Gastrocnemius medialis (tissue), 4 donors: ENCODE data around the gene DPYSL3. TPM values are rescaled to one million over a fixed set of nuclear protein-coding genes. Genes with fewer than 3 reads are reported as not detected.

Source experiments
- ATAC-seq, 2 donors: fragments of 150-250 bp; one replicate each; pipeline ENCODE4 v1.9.1; 2016
- DNase-seq, 2 donors: peaks; one replicate each; pipeline ENCODE4 v3.0.0-alpha.2; 2019
- H3K27ac ChIP-seq, 4 donors: fragments of 200-600 bp; sonication (generic); 1 replicate in 1 of 4; 2 replicates in 3 of 4; pipeline ENCODE4 v1.5.1; 2016 to 2018; ENCODE audit warnings: mild to moderate bottlenecking in 2 of 4, moderate library complexity in 1 of 4
- H3K27me3 ChIP-seq, 3 donors: fragments of 200-600 bp; sonication (generic) in 2 of 3; 1 replicate in 1 of 3; 2 replicates in 2 of 3; pipeline versions ENCODE4 v1.5.1 to v1.6.0; 2016 to 2019; ENCODE audit warnings: mild to moderate bottlenecking in 1 of 3, moderate library complexity in 1 of 3
- H3K36me3 ChIP-seq, 2 donors: fragments of 200-600 bp; sonication (generic) in 1 of 2; one replicate each; pipeline ENCODE4 v1.5.1; 2017 to 2018
- H3K4me1 ChIP-seq, 2 donors: fragments of 200-600 bp; sonication (generic) in 1 of 2; one replicate each; pipeline ENCODE4 v1.5.1; 2016 to 2017; ENCODE audit warnings: mild to moderate bottlenecking in 2 of 2
- H3K4me3 ChIP-seq, 4 donors: fragments of 200-600 bp; sonication (generic) in 3 of 4; 1 replicate in 1 of 4; 2 replicates in 3 of 4; pipeline ENCODE4 v1.5.1; 2016 to 2019; ENCODE audit warnings: mild to moderate bottlenecking in 2 of 4
- H3K9me3 ChIP-seq, 3 donors: fragments of 200-600 bp; sonication (generic) in 2 of 3; 1 replicate in 1 of 3; 2 replicates in 2 of 3; pipeline ENCODE4 v1.5.1; 2016 to 2019
- POLR2A ChIP-seq, 2 donors: fragments of 450-650 bp; IDR thresholded peaks; one replicate each; pipeline ENCODE4 v1.6.1; 2017; ENCODE audit warnings: antibody characterized with exemption in 2 of 2, mild to moderate bottlenecking in 2 of 2, moderate library complexity in 2 of 2
- in situ Hi-C, 4 donors: fragments of 200-750 bp; cut with MboI; loops; one replicate each; pipeline versions ENCODE4 v1.15.0 to v1.8.0; 2017; ENCODE audit warnings: low sequenced_read_pairs in 4 of 4
- intact Hi-C: fragments of 100-400 bp; cut with DNase I; formaldehyde crosslinking; loops from one replicate; pipeline ENCODE4 v1.15.1; 2023; ENCODE audit warnings: low total_unique reads
- total RNA-seq, 4 donors: library from RNA; depleted of rRNA; stranded (reverse); fragments of >200 nt; gene quantifications; one replicate each; pipeline versions ENCODE4 v1.1.0 to v1.2.3, GENCODE V29; 2016
- TF ChIP-seq, protein P1 (sequence below), 5 experiments: fragments of 450-650 bp in 3 of 5; fragments of 200-600 bp in 2 of 5; sonication (generic) in 2 of 5; IDR thresholded peaks in 4 of 5; conservative IDR thresholded peaks in 1 of 5; 1 replicate in 4 of 5; 2 replicates in 1 of 5; pipeline ENCODE4 v1.5.1; 2016 to 2019; ENCODE audit warnings: antibody characterized with exemption in 5 of 5, mild to moderate bottlenecking in 3 of 5, moderate library complexity in 3 of 5

DPYSL3 gene
- total RNA-seq, 4 donors from 2014 or later = 11.7 to 45.8 (median 26.0) TPM

DNA sequence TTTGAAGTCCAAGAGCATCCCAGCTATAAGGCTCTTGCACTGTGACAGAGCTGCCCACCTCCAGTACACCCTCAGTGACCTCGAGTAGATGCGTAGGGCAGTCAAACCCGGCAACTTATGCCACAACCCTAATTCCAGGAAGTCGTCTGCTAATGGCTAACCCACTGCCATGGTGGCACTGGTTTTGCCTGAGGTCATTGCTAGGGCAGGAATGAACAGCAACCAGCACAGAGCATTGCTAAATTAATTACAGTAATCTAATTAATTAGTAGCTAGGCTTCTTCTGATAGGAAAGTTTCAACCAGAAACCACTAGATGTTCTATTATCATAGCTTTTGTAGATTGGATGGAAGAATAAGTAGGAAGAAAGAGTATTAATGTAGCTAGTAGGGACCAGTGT is 122.8 kb downstream of the DPYSL3 start:
- Histone ChIP-seq H3K9me3 (no peaks in the 10 kb centered on the region), H3K27me3 (no peaks in the 10 kb centered on the region), H3K36me3 (no peaks in the 10 kb centered on the region), H3K4me3 (no peak overlapping the region), H3K27ac (no peak overlapping the region), H3K4me1 (no peaks in the 10 kb centered on the region)
- TF ChIP-seq, protein P1, sequence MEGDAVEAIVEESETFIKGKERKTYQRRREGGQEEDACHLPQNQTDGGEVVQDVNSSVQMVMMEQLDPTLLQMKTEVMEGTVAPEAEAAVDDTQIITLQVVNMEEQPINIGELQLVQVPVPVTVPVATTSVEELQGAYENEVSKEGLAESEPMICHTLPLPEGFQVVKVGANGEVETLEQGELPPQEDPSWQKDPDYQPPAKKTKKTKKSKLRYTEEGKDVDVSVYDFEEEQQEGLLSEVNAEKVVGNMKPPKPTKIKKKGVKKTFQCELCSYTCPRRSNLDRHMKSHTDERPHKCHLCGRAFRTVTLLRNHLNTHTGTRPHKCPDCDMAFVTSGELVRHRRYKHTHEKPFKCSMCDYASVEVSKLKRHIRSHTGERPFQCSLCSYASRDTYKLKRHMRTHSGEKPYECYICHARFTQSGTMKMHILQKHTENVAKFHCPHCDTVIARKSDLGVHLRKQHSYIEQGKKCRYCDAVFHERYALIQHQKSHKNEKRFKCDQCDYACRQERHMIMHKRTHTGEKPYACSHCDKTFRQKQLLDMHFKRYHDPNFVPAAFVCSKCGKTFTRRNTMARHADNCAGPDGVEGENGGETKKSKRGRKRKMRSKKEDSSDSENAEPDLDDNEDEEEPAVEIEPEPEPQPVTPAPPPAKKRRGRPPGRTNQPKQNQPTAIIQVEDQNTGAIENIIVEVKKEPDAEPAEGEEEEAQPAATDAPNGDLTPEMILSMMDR (IDR thresholded peaks at IDR 0.05 in 4 of 5, conservative IDR thresholded peaks at IDR 0.05 in 1 of 5) = no peak
- no peak for TF ChIP-seq POLR2A (IDR thresholded peaks at IDR 0.05)
- intact Hi-C loops = no loop called here
- DNase-seq = no peak
- no peak for ATAC-seq
- in situ Hi-C loops = loop anchor here in 1 of 4 donors (10.0 kb wide), 1 partner anchor 188 kb away; no protein-coding TSS in a partner anchor

DNA sequence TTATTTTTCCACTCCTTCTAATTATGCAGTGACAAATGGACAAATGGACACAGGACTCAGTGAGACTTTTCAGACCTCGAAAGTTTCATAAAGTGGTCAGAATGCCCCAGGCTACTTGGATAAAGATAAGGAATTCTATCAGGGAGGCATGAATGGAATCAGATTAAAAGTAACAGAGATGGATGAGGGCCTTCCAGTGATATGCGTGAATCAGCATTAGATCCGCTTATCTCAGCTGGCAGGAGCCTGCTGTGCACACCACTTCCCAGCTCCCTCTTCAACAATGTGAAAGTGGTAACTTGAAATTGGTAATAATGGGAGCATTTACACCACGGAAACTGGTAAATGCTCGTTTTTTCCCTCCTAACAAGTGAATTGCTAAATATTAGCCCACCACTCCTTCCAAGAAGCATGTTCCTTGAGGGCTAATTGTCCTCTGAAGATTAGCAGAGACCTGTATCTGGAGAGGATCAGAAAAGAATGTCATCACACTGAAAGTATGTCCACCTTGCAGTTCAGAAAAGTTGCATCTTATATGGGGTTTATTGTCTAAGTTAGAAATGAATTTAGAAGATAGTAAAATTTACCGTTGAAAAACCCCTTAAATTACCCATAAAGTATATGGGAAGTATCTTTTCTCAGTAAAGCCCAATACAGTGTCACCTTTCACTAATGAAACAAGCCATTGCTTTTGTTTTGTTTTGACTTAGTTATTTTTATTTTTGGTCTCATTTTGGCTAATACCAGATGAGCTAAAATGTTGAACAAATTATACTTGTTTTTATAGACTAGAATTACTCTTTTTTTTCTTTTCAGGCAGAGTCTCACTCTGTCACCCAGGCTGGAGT is 125.3 kb downstream of the DPYSL3 start:
- DNase-seq (no peak), ATAC-seq (no peak)
- Histone ChIP-seq H3K36me3 (no peaks in the 10 kb centered on the region), H3K9me3 (no peaks in the 10 kb centered on the region), H3K27me3 (no peaks in the 10 kb centered on the region), H3K27ac (no peak overlapping the region), H3K4me3 (no peak overlapping the region), H3K4me1 (no peaks in the 10 kb centered on the region)
- in situ Hi-C loops (loop anchor here in 1 of 4 donors (10.0 kb wide), 1 partner anchor 190 kb away; no protein-coding TSS in a partner anchor), intact Hi-C loops (no loop called here)
- TF ChIP-seq, protein P1 (IDR thresholded peaks at IDR 0.05 in 4 of 5, conservative IDR thresholded peaks at IDR 0.05 in 1 of 5) = no peak
- no peak for TF ChIP-seq POLR2A (IDR thresholded peaks at IDR 0.05)

DNA sequence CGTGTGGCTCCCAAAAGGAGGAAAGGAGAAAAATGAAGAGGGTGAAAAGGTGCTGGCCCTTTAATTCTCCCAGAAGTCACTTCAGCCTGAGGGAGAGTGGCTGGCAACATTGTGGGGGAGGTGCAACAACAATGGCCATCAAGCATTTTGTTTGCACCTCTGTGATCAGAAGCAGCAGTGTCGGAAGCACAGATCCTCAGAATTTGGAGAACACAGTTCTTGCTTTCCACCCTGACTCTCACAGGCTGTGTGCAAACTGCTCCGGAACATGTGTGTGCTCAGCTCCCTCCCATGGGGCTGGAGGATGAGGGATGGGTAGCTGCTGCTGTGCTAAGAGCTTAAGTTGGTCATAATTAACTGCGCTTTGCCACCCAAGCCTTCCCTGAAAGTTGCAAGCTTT is 127.1 kb downstream of the DPYSL3 start:
- DNase-seq (no peak), ATAC-seq (no peak)
- H3K27me3 ChIP-seq = no peaks in the 10 kb centered on the region
- peaks cover 0 to 3% (median 0%) of the 10 kb centered on the region in 3 donors for H3K9me3 ChIP-seq
- H3K27ac ChIP-seq = no peak overlapping the region
- no peaks in the 10 kb centered on the region for H3K4me1 ChIP-seq
- no peak overlapping the region for H3K4me3 ChIP-seq
- TF ChIP-seq POLR2A (IDR thresholded peaks at IDR 0.05) = no peak
- TF ChIP-seq, protein P1 (IDR thresholded peaks at IDR 0.05 in 4 of 5, conservative IDR thresholded peaks at IDR 0.05 in 1 of 5) = no peak
- intact Hi-C loops (no loop called here), in situ Hi-C loops (loop anchor here in 1 of 4 donors (10.0 kb wide), 1 partner anchor 192 kb away; no protein-coding TSS in a partner anchor)
- H3K36me3 ChIP-seq = no peaks in the 10 kb centered on the region

DNA sequence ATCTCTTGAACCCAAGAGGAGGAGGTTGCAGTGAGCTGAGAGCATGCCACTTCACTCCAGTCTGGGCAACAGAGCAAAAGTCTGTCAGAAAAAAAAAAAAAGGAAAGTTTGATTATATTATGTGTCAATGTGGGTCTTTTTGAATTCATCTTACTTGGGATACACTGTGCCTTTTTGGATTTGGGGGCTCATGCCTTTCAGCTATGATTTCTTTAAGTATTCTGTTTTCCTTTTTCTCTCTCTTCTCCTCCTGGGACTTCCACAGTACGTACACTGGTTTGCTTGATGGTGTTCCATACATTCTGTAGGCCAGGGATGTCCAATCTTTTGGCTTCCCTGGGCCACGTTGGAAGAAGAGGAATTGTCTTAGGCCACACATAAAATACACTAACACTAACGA is 128.3 kb downstream of the DPYSL3 start:
- Histone ChIP-seq H3K27me3 (no peaks in the 10 kb centered on the region), H3K4me1 (no peaks in the 10 kb centered on the region), H3K4me3 (no peak overlapping the region), H3K36me3 (no peaks in the 10 kb centered on the region), H3K27ac (no peak overlapping the region), H3K9me3 (peaks cover 0 to 3% (median 0%) of the 10 kb centered on the region in 3 donors)
- TF ChIP-seq, protein P1 (IDR thresholded peaks at IDR 0.05 in 4 of 5, conservative IDR thresholded peaks at IDR 0.05 in 1 of 5) = no peak
- intact Hi-C loops (no loop called here), in situ Hi-C loops (loop anchor here in 1 of 4 donors (10.0 kb wide), 1 partner anchor 193 kb away; no protein-coding TSS in a partner anchor)
- ATAC-seq (no peak), DNase-seq (no peak)
